C1 segment of cervical spinal cord (tissue), 14 donors: ENCODE measurements around the gene RPL32.
"Not testable (repeated sequence)": the region's sequence is repeated elsewhere in the genome, so short reads cannot be mapped to it uniquely, and the experiment has no call there.

ENCODE experiments used
- DNase-seq, 14 donors: peaks; one replicate each; lab custom pipeline; 2025; lab: John Stamatoyannopoulos, UW

The RPL32 gene

DNA sequence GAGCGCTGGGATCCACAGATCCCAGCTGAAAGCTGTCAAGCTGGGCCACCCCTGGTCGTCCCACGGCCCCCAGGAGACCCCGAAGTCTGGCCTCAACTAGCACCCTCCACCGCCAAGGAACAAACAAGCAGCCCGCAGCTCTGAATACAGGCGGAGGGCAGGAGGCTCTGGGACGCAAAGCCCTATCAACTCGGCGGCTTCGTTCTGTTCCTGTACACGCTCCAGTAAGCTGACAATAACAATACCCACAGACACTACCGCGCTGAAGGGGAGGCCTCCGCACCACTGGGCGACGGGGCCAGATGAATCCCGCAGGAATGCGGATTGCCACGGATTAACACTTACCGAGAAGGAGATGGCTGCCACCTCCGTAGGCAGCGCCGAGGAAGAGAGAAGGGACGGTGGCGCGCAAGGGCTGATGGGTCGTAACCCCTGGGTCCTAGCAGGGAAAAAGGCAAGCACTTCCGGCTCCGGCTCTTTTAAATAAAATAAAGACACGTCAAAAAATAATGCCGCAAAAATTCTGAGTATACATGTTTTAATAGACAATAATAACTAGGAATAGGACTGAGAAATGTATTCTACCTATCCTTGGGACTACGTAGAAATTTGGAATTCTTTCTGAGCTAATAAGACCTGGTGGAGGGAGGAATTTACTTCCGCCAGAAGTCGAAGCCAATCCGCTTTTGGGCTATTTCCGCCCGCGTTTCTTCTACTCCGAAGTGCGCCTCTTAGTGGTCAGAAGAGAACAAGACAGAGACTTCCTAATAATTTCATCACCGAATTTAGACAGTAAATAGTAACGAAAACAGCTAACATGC, at the start of gene RPL32:
Gene RPL32, minus strand, starts transcription at position 417 of the 821 bp plus-strand sequence. CDS start 1,328 bp downstream, outside the sequence.
- peak; percentile 19 to 93 (median 80) for DNase-seq

GRCh38 chr3:12890610-12891390, 49.4 kb upstream of the RPL32 start:
- no peak for DNase-seq

DNA sequence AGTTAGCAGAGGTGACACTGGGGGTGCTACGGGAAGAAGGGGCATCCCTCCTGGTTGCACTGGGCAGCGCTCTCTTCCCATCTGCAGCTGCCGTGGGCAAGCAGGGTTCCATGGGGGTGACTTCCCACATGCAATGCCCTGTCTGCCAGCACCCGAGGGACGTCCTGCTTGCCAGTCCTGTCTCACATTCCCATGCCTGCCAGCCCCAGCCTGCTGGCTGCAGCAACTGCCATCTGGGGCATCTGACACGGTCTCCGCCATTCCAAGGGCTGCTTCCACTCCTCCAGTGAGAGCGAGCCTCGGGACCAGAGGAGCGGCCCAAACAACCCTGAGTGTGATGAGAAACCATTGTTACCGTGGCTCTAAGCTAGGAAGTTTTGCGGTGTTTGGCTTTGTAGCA, 45.4 kb upstream of the RPL32 start:
- DNase-seq = peak in 2 of 14 donors; percentile 22 to 69

- no peak for DNase-seq
Observed at GRCh38 chr3:12886106-12886679, 44.8 kb upstream of the RPL32 start.

- DNase-seq = no peak
Observed at GRCh38 chr3:12885583-12885930, 44.2 kb upstream of the RPL32 start.

DNA sequence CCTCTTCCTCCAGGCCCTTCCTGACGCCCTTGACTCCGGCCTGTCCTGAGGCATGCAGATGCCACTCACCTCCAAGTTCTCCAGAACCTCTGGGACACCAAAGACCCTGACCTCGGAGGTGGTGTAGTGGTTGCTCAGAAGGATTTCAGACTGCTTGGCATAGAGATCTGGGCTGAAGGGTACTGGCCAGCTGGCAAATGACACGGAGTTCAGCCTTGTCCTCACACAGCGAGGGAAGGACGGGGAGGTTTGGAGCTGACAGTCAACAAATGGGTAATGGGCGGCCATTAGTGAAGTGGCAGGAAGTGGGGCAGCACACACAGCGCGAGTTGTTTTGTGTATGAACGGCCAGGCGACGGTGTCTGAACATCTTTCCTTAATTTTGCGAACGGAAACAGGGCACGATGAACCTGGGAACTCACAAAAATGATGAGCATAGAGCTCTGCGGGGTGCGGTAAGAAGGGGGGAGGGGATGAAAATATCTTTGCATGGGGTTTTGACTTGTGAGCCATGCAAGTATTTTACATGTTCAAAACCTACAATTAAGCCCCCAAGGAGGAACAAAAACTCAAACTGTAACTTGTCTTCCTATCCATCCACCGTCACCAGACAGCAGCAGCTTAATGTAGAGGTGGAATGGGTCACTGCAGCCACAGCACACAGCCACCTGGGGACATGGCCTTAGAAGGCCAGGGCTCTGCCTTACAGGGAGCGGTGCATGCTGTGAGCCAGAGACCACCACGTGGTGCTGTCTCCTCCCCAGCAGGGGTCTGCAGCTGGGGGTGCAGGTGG, 43.6 kb upstream of the RPL32 start:
- peak in 1 of 14 donors; percentile 38 for DNase-seq

DNA sequence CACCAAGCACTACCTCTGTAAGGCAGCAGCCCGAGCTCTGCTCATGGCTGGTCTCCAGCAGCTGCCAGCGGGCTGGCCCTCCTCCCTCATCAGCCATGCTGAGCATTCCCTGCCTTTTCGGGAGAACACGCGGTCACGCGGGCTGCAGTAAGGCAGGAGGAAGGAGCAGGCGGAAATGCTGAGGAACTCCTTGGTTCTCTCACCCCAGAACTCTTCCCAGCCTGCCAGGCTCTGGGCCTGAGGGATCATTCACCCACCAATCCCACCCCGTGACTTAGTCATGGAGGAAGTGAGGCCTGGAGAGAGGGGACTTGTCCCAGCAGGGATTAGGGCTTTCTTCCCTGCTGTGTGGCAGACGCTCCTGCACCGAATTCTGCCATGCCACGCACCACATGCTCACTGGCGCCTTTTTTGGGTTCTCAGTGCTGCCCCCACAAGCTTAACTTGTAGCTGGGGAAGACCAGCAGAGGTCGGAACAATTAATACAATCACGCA, 42.9 kb upstream of the RPL32 start:
- DNase-seq = peak in 11 of 14 donors; percentile 35 to 74 (median 44)

- DNase-seq = no peak
Observed at GRCh38 chr3:12882336-12883310, 41.3 kb upstream of the RPL32 start.

GRCh38 chr3:12881858-12882257, 40.5 kb upstream of the RPL32 start:
- DNase-seq = not testable (repeated sequence)

GRCh38 chr3:12879191-12879815, 37.9 kb upstream of the RPL32 start:
- DNase-seq = peak in 9 of 14 donors; percentile 12 to 79 (median 36)

- DNase-seq = not testable (repeated sequence)
Observed at GRCh38 chr3:12878758-12879157, 37.4 kb upstream of the RPL32 start.

DNA sequence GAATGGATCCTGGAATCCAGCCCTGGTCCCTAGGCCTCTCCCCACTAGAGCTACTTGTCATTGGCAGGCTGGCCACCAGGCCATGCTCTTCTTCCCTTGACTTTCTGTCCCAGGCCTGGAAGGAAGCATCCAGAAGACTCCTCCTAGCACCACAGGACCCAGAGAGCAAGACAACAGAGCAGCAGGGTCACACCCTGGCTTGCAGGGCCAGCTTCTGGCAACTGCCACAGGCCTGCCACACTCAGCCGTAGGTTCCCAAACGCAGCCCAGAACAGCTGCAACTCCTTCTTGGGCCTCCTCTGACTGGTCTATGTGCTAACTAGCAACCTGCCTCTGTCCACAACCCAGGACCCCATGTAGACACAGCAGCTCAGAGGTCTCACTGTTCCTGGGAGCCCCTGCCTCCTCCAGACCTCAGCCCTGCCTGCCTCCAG, 36.8 kb upstream of the RPL32 start:
- no peak for DNase-seq

DNA sequence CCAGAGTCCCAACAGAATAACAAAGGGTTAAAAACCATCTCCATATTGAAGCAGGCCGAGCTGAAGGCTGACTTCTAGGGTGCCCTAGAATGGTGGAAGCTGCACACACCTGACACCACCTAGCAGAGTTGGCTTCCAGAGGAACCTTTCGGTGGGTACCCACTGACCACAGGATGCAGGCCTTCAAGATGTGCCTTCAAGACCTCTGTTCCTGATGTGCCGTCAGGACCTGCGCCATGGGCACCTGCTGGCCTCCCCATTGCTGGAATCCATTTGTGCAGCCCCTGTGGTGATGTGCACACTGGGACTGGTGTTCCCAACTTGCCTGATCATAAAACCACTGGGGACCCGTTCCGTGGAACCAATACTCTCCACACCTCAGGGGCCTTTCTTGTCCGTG, 35.7 kb upstream of the RPL32 start:
- no peak for DNase-seq

GRCh38 chr3:12875857-12876836, 34.8 kb upstream of the RPL32 start:
- no peak for DNase-seq

DNA sequence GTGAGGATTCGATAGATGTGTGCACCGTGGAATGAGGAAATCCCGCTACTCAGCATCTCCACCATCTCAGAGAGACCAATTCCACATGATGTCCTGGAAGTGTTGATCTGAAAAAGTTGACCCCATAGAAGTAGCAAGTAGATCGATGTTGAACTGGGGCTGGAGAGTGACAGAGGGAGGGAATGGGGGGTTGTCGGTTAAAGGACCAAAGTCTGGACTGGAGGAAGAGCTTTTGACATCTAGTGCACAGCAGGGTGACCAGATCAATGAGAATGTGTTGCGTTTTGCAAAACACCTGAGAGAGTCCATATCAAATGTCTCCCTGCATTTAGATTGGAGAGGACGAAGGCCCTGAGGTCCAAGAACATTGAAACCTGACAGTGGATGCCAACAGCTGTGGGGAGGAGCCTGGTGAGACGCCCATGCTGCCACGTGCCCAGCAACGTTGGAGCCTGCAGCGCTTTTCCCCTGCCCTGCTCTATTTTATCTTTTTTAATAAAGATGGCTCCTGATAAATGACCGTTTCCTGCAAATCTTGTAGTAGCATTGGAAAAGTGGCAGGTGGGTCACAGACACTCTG, 30.1 kb upstream of the RPL32 start:
- no peak for DNase-seq

- peak in 4 of 14 donors; percentile 12 to 37 (median 29) for DNase-seq
Observed at GRCh38 chr3:12870942-12871341, 29.6 kb upstream of the RPL32 start.

DNA sequence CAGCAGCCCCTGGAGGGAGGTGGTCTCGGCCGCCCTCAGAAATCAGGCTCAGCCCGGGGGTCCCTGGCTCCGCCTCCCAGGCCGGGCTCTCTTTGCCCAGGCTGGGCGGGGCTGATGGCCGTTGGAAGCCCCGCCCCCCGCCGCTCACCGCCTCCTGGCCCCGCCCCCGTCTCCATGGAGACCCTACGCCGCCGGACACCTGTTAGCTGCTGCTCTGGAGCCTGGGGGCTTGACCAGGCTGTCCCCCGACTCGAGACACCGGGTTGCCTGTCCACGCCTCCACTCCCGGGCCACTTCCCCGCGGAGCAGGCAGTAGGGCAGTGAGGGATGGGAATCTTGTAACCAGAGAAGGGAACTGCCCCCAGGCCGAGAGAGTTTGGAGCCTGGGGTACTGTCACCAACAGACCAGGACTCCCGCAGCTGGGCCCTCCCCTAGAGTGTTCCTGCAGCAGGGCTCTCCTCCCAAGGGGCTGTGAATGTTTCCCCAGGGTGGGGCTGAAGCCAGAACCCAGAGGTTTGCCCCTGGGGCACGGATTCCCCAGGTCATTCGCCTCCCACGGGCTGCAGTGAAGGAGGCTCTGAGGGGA, 27.8 kb upstream of the RPL32 start:
- DNase-seq = peak in 1 of 14 donors; percentile 20
